ENCODE measurements around the gene MAOB.
"Not testable (repeated sequence)": the region's sequence is repeated elsewhere in the genome, so short reads cannot be mapped to it uniquely, and the experiment has no call there.

Gene MAOB

GRCh38 chrX:43882294-43882681 is at the start of gene MAOB:
Gene MAOB (minus strand): TSS chrX:43882450. CDS start chrX:43882299, 151 bp downstream.
- DNase-seq (ENCODE audit: extremely low spot score), result peak; percentile 53
- ChIA-PET POLR2A (no interaction called here), CTCF (no interaction called here)
- TF ChIP-seq HDGF (IDR thresholded peaks at IDR 0.05; ENCODE audit: borderline replicate concordance) (no peak), PKNOX1 (IDR thresholded peaks at IDR 0.05) (no peak), NFRKB (IDR thresholded peaks at IDR 0.05) (no peak), TARDBP (IDR thresholded peaks at IDR 0.05) (no peak), SP1 (IDR thresholded peaks at IDR 0.05) (no peak), ARNT (IDR thresholded peaks at IDR 0.05) (no peak), ZNF384 (IDR thresholded peaks at IDR 0.05) (no peak), SUZ12 (IDR thresholded peaks at IDR 0.05) (no peak), FOXM1 (IDR thresholded peaks at IDR 0.05; ENCODE audit: borderline replicate concordance) (no peak), CTBP1 (IDR thresholded peaks at IDR 0.05; ENCODE audit: borderline replicate concordance) (no peak), BHLHE40 (IDR thresholded peaks at IDR 0.05; ENCODE audit: borderline replicate concordance) (no peak), FOXA1 (IDR thresholded peaks at IDR 0.05) (no peak)

- POLR2A ChIA-PET; DNase-seq (ENCODE audit: extremely low spot score); CTCF ChIA-PET: not testable (repeated sequence)
Observed at GRCh38 chrX:43922032-43922431, 39.8 kb upstream of the MAOB start.

- POLR2A ChIA-PET; DNase-seq (ENCODE audit: extremely low spot score); CTCF ChIA-PET: not testable (repeated sequence)
Observed at GRCh38 chrX:43910772-43911171, 28.5 kb upstream of the MAOB start.

- CTCF ChIA-PET, result no interaction called here
- TF ChIP-seq SUZ12 (IDR thresholded peaks at IDR 0.05), result no peak
- no peak for TF ChIP-seq LEF1 (IDR thresholded peaks at IDR 0.05; ENCODE audit: borderline replicate concordance)
- TF ChIP-seq FOXA1 (IDR thresholded peaks at IDR 0.05), result no peak
- no peak for TF ChIP-seq CTBP1 (IDR thresholded peaks at IDR 0.05; ENCODE audit: borderline replicate concordance)
- no peak for TF ChIP-seq FOXK2 (IDR thresholded peaks at IDR 0.05)
- TF ChIP-seq NFRKB (IDR thresholded peaks at IDR 0.05), result no peak
- POLR2A ChIA-PET, result no interaction called here
Observed at GRCh38 chrX:43910012-43910411, 27.8 kb upstream of the MAOB start.

GRCh38 chrX:43909141-43909540 is 26.9 kb upstream of the MAOB start:
- no peak for DNase-seq (ENCODE audit: extremely low spot score)
- TF ChIP-seq PKNOX1 (IDR thresholded peaks at IDR 0.05), result no peak
- TF ChIP-seq SP1 (IDR thresholded peaks at IDR 0.05), result no peak
- no peak for TF ChIP-seq HDGF (IDR thresholded peaks at IDR 0.05; ENCODE audit: borderline replicate concordance)
- TF ChIP-seq LEF1 (IDR thresholded peaks at IDR 0.05; ENCODE audit: borderline replicate concordance), result no peak
- no peak for TF ChIP-seq ZNF384 (IDR thresholded peaks at IDR 0.05)
- no peak for TF ChIP-seq CTBP1 (IDR thresholded peaks at IDR 0.05; ENCODE audit: borderline replicate concordance)
- TF ChIP-seq FOXK2 (IDR thresholded peaks at IDR 0.05), result no peak
- no peak for TF ChIP-seq FOXM1 (IDR thresholded peaks at IDR 0.05; ENCODE audit: borderline replicate concordance)
- no peak for TF ChIP-seq SUZ12 (IDR thresholded peaks at IDR 0.05)
- TF ChIP-seq ARNT (IDR thresholded peaks at IDR 0.05), result no peak
- no peak for TF ChIP-seq BHLHE40 (IDR thresholded peaks at IDR 0.05; ENCODE audit: borderline replicate concordance)
- TF ChIP-seq NFRKB (IDR thresholded peaks at IDR 0.05), result no peak
- no peak for TF ChIP-seq L3MBTL2 (conservative IDR thresholded peaks at IDR 0.05)
- TF ChIP-seq ELF4 (IDR thresholded peaks at IDR 0.05), result no peak
- TF ChIP-seq TARDBP (IDR thresholded peaks at IDR 0.05), result no peak
- no peak for TF ChIP-seq FOXA1 (IDR thresholded peaks at IDR 0.05)
- ChIA-PET CTCF (no interaction called here), POLR2A (no interaction called here)

More at GRCh38 chrX:43910012-43910411, 27.8 kb upstream of the MAOB start:
- DNase-seq (ENCODE audit: extremely low spot score), result no peak

- CTCF ChIA-PET, result no interaction called here
Observed at GRCh38 chrX:43899878-43900815, 17.9 kb upstream of the MAOB start.

GRCh38 chrX:43898406-43899035 is 16.3 kb upstream of the MAOB start:
- no peak for DNase-seq (ENCODE audit: extremely low spot score)
- ChIA-PET CTCF (no interaction called here), POLR2A (no interaction called here)
- no peak for TF ChIP-seq LEF1 (IDR thresholded peaks at IDR 0.05; ENCODE audit: borderline replicate concordance)
- no peak for TF ChIP-seq TARDBP (IDR thresholded peaks at IDR 0.05)
- no peak for TF ChIP-seq NFRKB (IDR thresholded peaks at IDR 0.05)
- no peak for TF ChIP-seq SUZ12 (IDR thresholded peaks at IDR 0.05)
- no peak for TF ChIP-seq FOXK2 (IDR thresholded peaks at IDR 0.05)
- no peak for TF ChIP-seq FOXM1 (IDR thresholded peaks at IDR 0.05; ENCODE audit: borderline replicate concordance)
- TF ChIP-seq HDGF (IDR thresholded peaks at IDR 0.05; ENCODE audit: borderline replicate concordance), result no peak

More at GRCh38 chrX:43899878-43900815, 17.9 kb upstream of the MAOB start:
- DNase-seq (ENCODE audit: extremely low spot score), result no peak
- POLR2A ChIA-PET, result no interaction called here
- no peak for TF ChIP-seq NFRKB (IDR thresholded peaks at IDR 0.05)
- no peak for TF ChIP-seq FOXA1 (IDR thresholded peaks at IDR 0.05)
